Liver (tissue), 9 donors: ENCODE measurements around the gene EML6. TPM values are rescaled to one million over a fixed set of nuclear protein-coding genes. Genes with fewer than 3 reads are reported as not detected.

ENCODE experiments used
- DNase-seq: peaks from one replicate; pipeline ENCODE4 v3.0.0-alpha.2; 2017; ENCODE audit warnings: low spot score
- H3K27ac ChIP-seq, 2 donors: one replicate each; pipeline ENCODE4 v1.7.0; 2013; ENCODE audit warnings: inconsistent platforms in 2 of 2, low read length in 2 of 2, control low read depth in 1 of 2, low read depth in 1 of 2, mild to moderate bottlenecking in 1 of 2
- H3K27me3 ChIP-seq, 4 donors: one replicate each; pipeline versions ENCODE4 v1.6.1 to v1.7.0; 2013; ENCODE audit warnings: low read length in 3 of 4, inconsistent platforms in 1 of 4, mild to moderate bottlenecking in 1 of 4, moderate library complexity in 1 of 4; ENCODE audit not compliant: control insufficient read depth in 4 of 4, insufficient read depth in 4 of 4
- H3K36me3 ChIP-seq, 4 donors: one replicate each; pipeline versions ENCODE4 v1.6.1 to v1.7.0; 2013; ENCODE audit warnings: low read length in 3 of 4, mild to moderate bottlenecking in 3 of 4, low read depth in 1 of 4, moderate library complexity in 1 of 4; ENCODE audit not compliant: control insufficient read depth in 4 of 4, insufficient read depth in 3 of 4
- H3K4me1 ChIP-seq, 4 donors: one replicate each; pipeline versions ENCODE4 v1.6.1 to v1.7.0; 2013; ENCODE audit warnings: low read length in 3 of 4, mild to moderate bottlenecking in 3 of 4, moderate library complexity in 1 of 4; ENCODE audit not compliant: control insufficient read depth in 4 of 4, insufficient read depth in 4 of 4
- H3K4me3 ChIP-seq, 3 donors: one replicate each; pipeline versions ENCODE4 v1.6.1 to v1.7.0; 2013; ENCODE audit warnings: low read length in 3 of 3, control low read depth in 1 of 3, low read depth in 1 of 3, mild to moderate bottlenecking in 1 of 3
- H3K9ac ChIP-seq, 2 donors: one replicate each; pipeline ENCODE4 v1.7.0; 2013; ENCODE audit warnings: low read length in 2 of 2, mild to moderate bottlenecking in 2 of 2, moderate library complexity in 2 of 2, control low read depth in 1 of 2, low read depth in 1 of 2
- H3K9me3 ChIP-seq, 4 donors: one replicate each; pipeline versions ENCODE4 v1.6.1 to v1.7.0; 2013; ENCODE audit warnings: low read length in 3 of 4; ENCODE audit not compliant: control insufficient read depth in 4 of 4
- ATF3 ChIP-seq: IDR thresholded peaks from 2 replicates; pipeline ENCODE4 v1.6.1; 2016; ENCODE audit warnings: antibody characterized with exemption
- CTCF ChIP-seq: fragments of 150-350 bp; IDR thresholded peaks from 2 replicates; pipeline ENCODE4 v1.5.1; 2017; ENCODE audit warnings: improper control_type of control experiment, low read depth, low read length; ENCODE audit not compliant: missing input control
- EGR1 ChIP-seq, 2 donors: IDR thresholded peaks; 2 replicates each; pipeline ENCODE4 v1.6.1; 2016 to 2018; ENCODE audit warnings: antibody characterized with exemption in 2 of 2, low read depth in 2 of 2
- FOXA1 ChIP-seq: IDR thresholded peaks from 2 replicates; pipeline ENCODE4 v1.6.1; 2016; ENCODE audit warnings: antibody characterized with exemption
- FOXA2 ChIP-seq: IDR thresholded peaks from 2 replicates; pipeline ENCODE4 v1.6.1; 2016; ENCODE audit warnings: antibody characterized with exemption
- GABPA ChIP-seq, 2 donors: IDR thresholded peaks in 1 of 2; conservative IDR thresholded peaks in 1 of 2; 2 replicates each; pipeline ENCODE4 v1.6.1; 2016; ENCODE audit warnings: antibody characterized with exemption in 2 of 2, mild to moderate bottlenecking in 1 of 2, moderate library complexity in 1 of 2
- HNF4A ChIP-seq, 2 donors: conservative IDR thresholded peaks; 2 replicates each; pipeline ENCODE4 v1.6.1; 2016; ENCODE audit warnings: antibody characterized with exemption in 2 of 2, mild to moderate bottlenecking in 2 of 2
- HNF4G ChIP-seq: IDR thresholded peaks from 2 replicates; pipeline ENCODE4 v1.6.1; 2016; ENCODE audit warnings: antibody characterized with exemption
- JUND ChIP-seq, 2 donors: IDR thresholded peaks; 2 replicates each; pipeline ENCODE4 v1.6.1; 2016; ENCODE audit warnings: antibody characterized with exemption in 2 of 2
- MAX ChIP-seq: IDR thresholded peaks from 2 replicates; pipeline ENCODE4 v1.6.1; 2016; ENCODE audit warnings: antibody characterized with exemption
- RAD21 ChIP-seq, 2 donors: IDR thresholded peaks; 2 replicates each; pipeline ENCODE4 v1.6.1; 2016; ENCODE audit warnings: antibody characterized with exemption in 2 of 2, mild to moderate bottlenecking in 2 of 2
- REST ChIP-seq: IDR thresholded peaks from 2 replicates; pipeline ENCODE4 v1.6.1; 2016; ENCODE audit warnings: antibody characterized with exemption, mild to moderate bottlenecking
- RXRA ChIP-seq, 2 donors: IDR thresholded peaks; 2 replicates each; pipeline ENCODE4 v1.6.1; 2017 to 2018; ENCODE audit warnings: antibody characterized with exemption in 2 of 2, mild to moderate bottlenecking in 1 of 2
- SP1 ChIP-seq: IDR thresholded peaks from 2 replicates; pipeline ENCODE4 v1.6.1; 2018; ENCODE audit warnings: antibody characterized with exemption, mild to moderate bottlenecking
- TAF1 ChIP-seq: conservative IDR thresholded peaks from 2 replicates; pipeline ENCODE4 v1.6.1; 2016; ENCODE audit warnings: antibody characterized with exemption, mild to moderate bottlenecking
- YY1 ChIP-seq: IDR thresholded peaks from 2 replicates; pipeline ENCODE4 v1.6.1; 2016; ENCODE audit warnings: antibody characterized with exemption, mild to moderate bottlenecking
- ZBTB33 ChIP-seq: IDR thresholded peaks from 2 replicates; pipeline ENCODE4 v1.6.1; 2016; ENCODE audit warnings: antibody characterized with exemption
- WGBS: extraction: QIAGEN DNeasy Blood & Tissue Kit; methylation state at CpG from one replicate; pipeline ENCODE4 v1.1.7; 2013; 5-methylcytosine and 5-hydroxymethylcytosine counted together
- polyA plus RNA-seq, 2 donors: library from polyadenylated mRNA; stranded (reverse) in 1 of 2; unstranded in 1 of 2; fragments of 200-250 nt in 1 of 2; fragments of >200 nt in 1 of 2; fragmentation: Nextera tagmentation in 1 of 2; extraction: Ambion mirVana in 1 of 2; gene quantifications; one replicate each; pipeline versions ENCODE4 v1.2.1 to v1.2.3, GENCODE V29; 2013 to 2015
- total RNA-seq, 2 donors: library from RNA; depleted of rRNA; stranded (reverse); fragments of >200 nt; gene quantifications; one replicate each; pipeline ENCODE4 v1.2.3, GENCODE V29; 2014
- donor health status: healthy.
- donor health status: healthy.
- donor health status: healthy.
- donor health status: healthy.
- donor health status: healthy.

EML6 gene
- total and polyA plus RNA-seq, 4 donors: 0.33 to 3.0 (median 1.4) TPM

- no peaks in the 10 kb centered on the region for H3K36me3 ChIP-seq
- H3K27me3 ChIP-seq: no peaks in the 10 kb centered on the region
- peaks cover 6 to 16% (median 11%) of the 10 kb centered on the region in 4 donors for H3K4me1 ChIP-seq
- no peaks in the 10 kb centered on the region for H3K9me3 ChIP-seq
- TF ChIP-seq ATF3 (no peak), JUND (IDR thresholded peaks at IDR 0.05) (no peak), FOXA2 (no peak), RXRA (IDR thresholded peaks at IDR 0.05) (no peak), GABPA (IDR thresholded peaks at IDR 0.05 in 1 of 2, conservative IDR thresholded peaks at IDR 0.05 in 1 of 2) (no peak), EGR1 (IDR thresholded peaks at IDR 0.05; ENCODE audit: low read depth in 2 of 2) (no peak), HNF4G (no peak), SP1 (no peak), TAF1 (no peak), REST (no peak), FOXA1 (no peak), RAD21 (IDR thresholded peaks at IDR 0.05) (no peak), YY1 (no peak), MAX (no peak), ZBTB33 (no peak), CTCF (no peak), HNF4A (conservative IDR thresholded peaks at IDR 0.05) (no peak)
- H3K4me3 ChIP-seq: peak overlapping the region; percentile 70 to 83 (median 83)
- H3K27ac ChIP-seq: peak overlapping the region; percentile 59 to 65
- no peak for DNase-seq
- H3K9ac ChIP-seq: peak overlapping the region; percentile 78 to 84
- WGBS: 17% methylated on average over 10 of the region's 10 CpGs
These were observed 821 bp upstream of the EML6 start for GRCh38 chr2:54722641-54723040.
